ENCODE measurements around the gene UBE4B. TPM values are rescaled to one million over a fixed set of nuclear protein-coding genes. Genes with fewer than 3 reads are reported as not detected.

The UBE4B gene
- total and polyA plus RNA-seq, 10 of the 15 experiments (the other 5 are each of a cell fraction or from before 2014, with no cell fraction given) = 2.9 to 32.6 (median 20.7) TPM

DNA sequence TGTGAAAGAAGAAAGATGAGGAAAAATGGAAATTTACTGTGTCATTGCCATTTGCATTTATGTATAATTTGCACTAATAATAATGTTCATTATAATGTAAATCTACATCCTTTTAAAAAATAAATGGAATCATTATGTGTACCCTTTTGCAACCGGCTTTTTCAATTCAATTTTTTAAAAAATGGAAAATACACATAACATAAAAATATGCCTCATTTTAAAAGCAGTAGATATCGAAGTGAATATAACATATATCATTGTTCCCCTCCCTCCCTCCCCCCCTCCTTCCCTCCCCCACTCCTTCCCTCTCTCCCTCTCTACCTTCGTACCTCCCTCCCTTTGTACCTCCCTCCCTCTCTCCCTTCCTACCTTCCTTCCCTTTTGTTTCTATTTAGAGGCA, 33.0 kb downstream of the UBE4B start:
- RAD21 ChIA-PET (ENCODE audit: unreplicated experiment) = no interaction called here
- peaks cover 4% of the 10 kb centered on the region for H3K79me2 ChIP-seq (ENCODE audit: control insufficient read depth, insufficient read depth, low read length)

DNA sequence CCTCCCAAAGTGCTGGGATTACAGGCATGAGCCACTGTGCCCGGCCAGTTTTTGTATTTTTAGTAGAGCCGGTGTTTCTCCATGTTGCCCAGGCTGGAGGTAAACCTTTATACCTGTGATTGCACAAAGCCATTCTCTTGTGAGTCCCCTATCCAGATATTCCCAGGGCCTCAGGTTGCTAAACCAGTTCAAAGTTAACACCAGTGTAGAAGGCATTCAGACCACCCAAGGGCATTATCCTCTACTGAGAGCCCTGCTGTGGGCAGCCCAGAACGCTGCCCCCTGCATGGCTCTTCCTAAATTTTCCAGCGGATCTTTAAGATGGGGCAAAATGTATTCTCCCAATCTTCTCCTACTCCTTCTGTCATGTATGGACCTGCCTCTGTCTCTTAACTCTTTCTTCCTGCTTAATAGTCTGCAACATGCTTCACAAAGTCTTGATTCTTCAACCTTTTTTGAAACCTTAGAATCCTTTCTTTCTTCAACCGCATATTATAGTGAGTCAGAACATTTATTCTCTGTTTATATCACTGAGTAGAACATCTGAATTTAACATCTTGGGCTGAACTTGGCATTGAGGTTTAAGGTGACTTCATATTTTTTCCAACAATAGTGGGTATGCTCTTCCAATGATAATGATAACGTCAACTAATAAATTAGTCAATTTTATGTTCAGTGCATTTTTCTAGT, 36.0 kb downstream of the UBE4B start:
- no TSS peak for BruUV-seq (replicated peaks)
- Histone ChIP-seq H3K4me1 (ENCODE audit: control insufficient read depth, insufficient read depth, low read length) (peaks cover 9% of the 10 kb centered on the region), H3K4me3 (no peak overlapping the region), H3K79me2 (ENCODE audit: control insufficient read depth, insufficient read depth, low read length) (peaks cover 4% of the 10 kb centered on the region; the same call in 1 of the 2 replicates), H3K9ac (ENCODE audit: control insufficient read depth, insufficient read depth, low read length) (no peak overlapping the region), H3K36me3 (ENCODE audit: control insufficient read depth in 2 of 2, insufficient read depth in 2 of 2, low read length in 1 of 2) (no peaks in the 10 kb centered on the region), H3K27ac (ENCODE audit: control insufficient read depth, insufficient read depth) (no peak overlapping the region), H3K9me3 (replicated peaks; ENCODE audit: control insufficient read depth, insufficient read depth, low read length) (no peaks in the 10 kb centered on the region), H2AFZ (ENCODE audit: control insufficient read depth, low read depth, low read length) (no peak overlapping the region), H3K27me3 (replicated peaks in 1 of 2; ENCODE audit: control insufficient read depth in 2 of 2, insufficient read depth in 2 of 2, low read length in 1 of 2) (no peaks in the 10 kb centered on the region), H4K20me1 (ENCODE audit: control insufficient read depth, insufficient read depth) (no peaks in the 10 kb centered on the region), H3K4me2 (ENCODE audit: control insufficient read depth, insufficient read depth) (no peak overlapping the region)
- ChIA-PET RAD21 (ENCODE audit: unreplicated experiment) (no interaction called here), CTCF (no interaction called here), POLR2A (no interaction called here), SMC1A (ENCODE audit: uncharacterized antibody, unreplicated experiment) (no interaction called here)
- DNase-seq (ENCODE audit: low read depth, low spot score) (no peak), ATAC-seq (no peak), FAIRE-seq (no peak)
- intact Hi-C loops (cut with micrococcal nuclease; ENCODE audit: unreplicated experiment) = no loop called here
- in situ Hi-C loops (cut with MboI) = no loop called here
- WGBS (ENCODE audit: insufficient coverage, insufficient replicate concordance, low lambda C conversion rate, missing lambda C conversion rate) = 91% methylated on average over 6 of the region's 6 CpGs
- TF ChIP-seq FOXM1 (IDR thresholded peaks at IDR 0.05; ENCODE audit: low read depth, low read length) (no peak), DPF2 (IDR thresholded peaks at IDR 0.05) (no peak), GATAD2B (conservative IDR thresholded peaks at IDR 0.05; ENCODE audit: low read depth) (no peak), SMARCA5 (IDR thresholded peaks at IDR 0.05) (no peak), STAT3 (IDR thresholded peaks at IDR 0.05; ENCODE audit: low read depth, low read length) (no peak), EP300 (IDR thresholded peaks at IDR 0.05; ENCODE audit: borderline replicate concordance in 1 of 2, control insufficient read depth in 1 of 2, low read depth in 2 of 2, low read length in 2 of 2) (no peak), TAF1 (IDR thresholded peaks at IDR 0.05; ENCODE audit: borderline replicate concordance, low read depth, low read length) (no peak), SIN3A (IDR thresholded peaks at IDR 0.05; ENCODE audit: low read depth, low read length) (no peak), HCFC1 (IDR thresholded peaks at IDR 0.05; ENCODE audit: low read length) (no peak), ZNF384 (IDR thresholded peaks at IDR 0.05; ENCODE audit: borderline replicate concordance, low read depth, low read length) (no peak), ZNF217 (IDR thresholded peaks at IDR 0.05) (no peak)
- TF ChIP-seq, protein P1, sequence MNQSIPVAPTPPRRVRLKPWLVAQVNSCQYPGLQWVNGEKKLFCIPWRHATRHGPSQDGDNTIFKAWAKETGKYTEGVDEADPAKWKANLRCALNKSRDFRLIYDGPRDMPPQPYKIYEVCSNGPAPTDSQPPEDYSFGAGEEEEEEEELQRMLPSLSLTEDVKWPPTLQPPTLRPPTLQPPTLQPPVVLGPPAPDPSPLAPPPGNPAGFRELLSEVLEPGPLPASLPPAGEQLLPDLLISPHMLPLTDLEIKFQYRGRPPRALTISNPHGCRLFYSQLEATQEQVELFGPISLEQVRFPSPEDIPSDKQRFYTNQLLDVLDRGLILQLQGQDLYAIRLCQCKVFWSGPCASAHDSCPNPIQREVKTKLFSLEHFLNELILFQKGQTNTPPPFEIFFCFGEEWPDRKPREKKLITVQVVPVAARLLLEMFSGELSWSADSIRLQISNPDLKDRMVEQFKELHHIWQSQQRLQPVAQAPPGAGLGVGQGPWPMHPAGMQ (IDR thresholded peaks at IDR 0.05; ENCODE audit: borderline replicate concordance) = no peak

More for the DNA sequence above, 33.0 kb downstream of the UBE4B start:
- Histone ChIP-seq H3K4me3 (no peak overlapping the region), H3K9ac (ENCODE audit: control insufficient read depth, insufficient read depth, low read length) (no peak overlapping the region), H4K20me1 (ENCODE audit: control insufficient read depth, insufficient read depth) (no peaks in the 10 kb centered on the region), H2AFZ (ENCODE audit: control insufficient read depth, low read depth, low read length) (no peak overlapping the region), H3K9me3 (replicated peaks; ENCODE audit: control insufficient read depth, insufficient read depth, low read length) (no peaks in the 10 kb centered on the region), H3K4me2 (ENCODE audit: control insufficient read depth, insufficient read depth) (no peak overlapping the region), H3K4me1 (ENCODE audit: control insufficient read depth, insufficient read depth, low read length) (peaks cover 9% of the 10 kb centered on the region), H3K27ac (ENCODE audit: control insufficient read depth, insufficient read depth) (no peak overlapping the region), H3K27me3 (replicated peaks in 1 of 2; ENCODE audit: control insufficient read depth in 2 of 2, insufficient read depth in 2 of 2, low read length in 1 of 2) (no peaks in the 10 kb centered on the region), H3K36me3 (ENCODE audit: control insufficient read depth in 2 of 2, insufficient read depth in 2 of 2, low read length in 1 of 2) (no peaks in the 10 kb centered on the region)
- no TSS peak for BruUV-seq (replicated peaks)
- ChIA-PET SMC1A (ENCODE audit: uncharacterized antibody, unreplicated experiment) (interaction anchor here (0.6 kb wide), 1 partner anchor 46 kb away, joined by 3 read pairs; no protein-coding TSS in a partner anchor), CTCF (interaction anchor here (0.6 kb wide), 1 partner anchor 61 kb away, joined by 4 read pairs; no protein-coding TSS in a partner anchor), POLR2A (interaction anchor here (0.6 to 1.3 kb wide), 4 partner anchors 9 to 1004 kb away, joined by 3 read pairs; no protein-coding TSS in a partner anchor)
- 98% methylated on average over 2 of the region's 3 CpGs for WGBS (ENCODE audit: insufficient coverage, insufficient replicate concordance, low lambda C conversion rate, missing lambda C conversion rate)
- DNase-seq (ENCODE audit: low read depth, low spot score) (no peak), ATAC-seq (no peak), FAIRE-seq (no peak)
- in situ Hi-C loops (cut with MboI) (no loop called here), intact Hi-C loops (cut with micrococcal nuclease; ENCODE audit: unreplicated experiment) (no loop called here)
- TF ChIP-seq YY1 (IDR thresholded peaks at IDR 0.05; ENCODE audit: low read depth, low read length) = no peak
- no peak for TF ChIP-seq ZNF24 (IDR thresholded peaks at IDR 0.05)
